Activated naive CD4-positive, alpha-beta T cell treated with anti-CD3 and anti-CD28 coated beads for 36 hours (primary cell): Measurements from ENCODE around the gene CCDC192. TPM values are rescaled to one million over a fixed set of nuclear protein-coding genes. Genes with fewer than 3 reads are reported as not detected.
"Not testable (repeated sequence)": the region's sequence is repeated elsewhere in the genome, so short reads cannot be mapped to it uniquely, and the experiment has no call there.

Source experiments
- CTCF ChIA-PET: fragments of 350-600 bp; sonication (Branson Sonifier 250); formaldehyde crosslinking; loops from one replicate; lab custom pipeline; 2021; ENCODE audit warnings: antibody characterized with exemption; lab: Charles Lee
- DNase-seq: peaks from one replicate; pipeline ENCODE4 v3.0.0-alpha.2; 2020
- H3K27ac Mint-ChIP-seq: one replicate; pipeline ENCODE4 v1.8.0; 2021; ENCODE audit warnings: mild to moderate bottlenecking, mixed read lengths
- H3K27me3 Mint-ChIP-seq: one replicate; pipeline ENCODE4 v1.8.0; 2021; ENCODE audit warnings: low read depth, mixed read lengths
- H3K36me3 Mint-ChIP-seq: one replicate; pipeline ENCODE4 v1.8.0; 2021; ENCODE audit warnings: low read depth, mixed read lengths
- H3K4me1 Mint-ChIP-seq: one replicate; pipeline ENCODE4 v1.8.0; 2021; ENCODE audit warnings: low read depth, mixed read lengths
- H3K4me3 Mint-ChIP-seq: one replicate; pipeline ENCODE4 v1.8.0; 2021; ENCODE audit warnings: mild to moderate bottlenecking, moderate library complexity, mixed read lengths
- H3K9me3 Mint-ChIP-seq: one replicate; pipeline ENCODE4 v1.8.0; 2021; ENCODE audit warnings: mixed read lengths
- intact Hi-C: fragments of 100-400 bp; cut with micrococcal nuclease; formaldehyde crosslinking; loops from one replicate; pipeline ENCODE4 v1.15.1; 2023
- total RNA-seq, 2 experiments: library from RNA; stranded (reverse); gene quantifications; one replicate each; pipeline ENCODE4 v1.2.3, GENCODE V29; 2021

Gene CCDC192
- total RNA-seq, 2 experiments from 2014 or later = not detected

DNA sequence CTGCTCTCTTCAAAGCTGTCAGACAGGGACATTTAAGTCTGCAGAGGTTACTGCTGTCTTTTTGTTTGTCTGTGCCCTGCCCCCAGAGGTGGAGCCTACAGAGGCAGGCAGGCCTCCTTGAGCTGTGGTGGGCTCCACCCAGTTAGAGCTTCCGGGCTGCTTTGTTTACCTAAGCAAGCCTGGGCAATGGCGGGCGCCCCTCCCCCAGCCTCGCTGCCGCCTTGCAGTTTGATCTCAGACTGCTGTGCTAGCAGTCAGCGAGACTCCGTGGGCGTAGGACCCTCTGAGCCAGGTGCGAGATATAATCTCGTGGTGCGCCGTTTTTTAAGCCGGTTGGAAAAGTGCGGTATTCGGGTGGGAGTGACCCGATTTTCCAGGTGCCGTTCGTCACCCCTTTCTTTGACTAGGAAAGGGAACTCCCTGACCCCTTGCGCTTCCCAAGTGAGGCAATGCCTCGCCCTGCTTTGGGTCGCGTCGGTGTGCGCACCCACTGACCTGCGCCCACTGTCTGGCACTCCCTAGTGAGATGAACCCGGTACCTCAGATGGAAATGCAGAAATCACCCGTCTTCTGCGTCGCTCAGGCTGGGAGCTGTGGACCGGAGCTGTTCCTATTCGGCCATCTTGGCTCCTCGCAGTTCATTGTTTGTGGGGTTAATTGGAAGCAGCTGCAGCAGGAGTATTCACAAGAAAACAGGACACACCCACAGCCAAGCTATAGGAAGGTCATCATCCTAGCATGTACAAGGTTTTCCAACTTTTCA lies 49.5 kb downstream of the CCDC192 start:
- DNase-seq, H3K36me3 Mint-ChIP-seq, intact Hi-C loops, H3K9me3 Mint-ChIP-seq, H3K4me3 Mint-ChIP-seq, H3K27ac Mint-ChIP-seq, H3K4me1 Mint-ChIP-seq, H3K27me3 Mint-ChIP-seq, CTCF ChIA-PET: not testable (repeated sequence)

DNA sequence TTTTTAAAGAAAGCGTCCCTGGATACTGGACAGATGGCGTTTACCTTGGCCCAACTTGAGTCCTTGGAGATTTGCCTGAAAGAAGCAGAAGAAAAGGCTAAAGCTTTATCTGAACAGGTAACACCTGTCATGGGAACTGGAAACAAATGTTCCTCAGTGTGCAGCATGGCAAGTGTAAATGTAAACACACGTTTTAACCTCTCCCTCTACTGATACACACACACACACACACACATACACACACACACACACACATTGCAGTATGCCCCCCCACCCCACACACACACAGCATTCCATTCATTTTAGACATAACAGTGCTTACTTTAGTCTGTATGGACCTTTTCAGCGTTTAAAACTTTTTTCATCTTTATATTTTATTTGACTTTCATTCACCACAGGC lies 51.1 kb downstream of the CCDC192 start:
- CTCF ChIA-PET = interaction anchor here (0.7 kb wide), 1 partner anchor 307 kb away, joined by 3 read pairs; no protein-coding TSS in a partner anchor
- Mint-ChIP-seq H3K9me3 (no peaks in the 10 kb centered on the region), H3K4me3 (no peak overlapping the region), H3K36me3 (no peaks in the 10 kb centered on the region), H3K4me1 (no peaks in the 10 kb centered on the region), H3K27ac (no peak overlapping the region), H3K27me3 (peaks cover 2% of the 10 kb centered on the region)
- DNase-seq = no peak
- intact Hi-C loops = no loop called here

DNA sequence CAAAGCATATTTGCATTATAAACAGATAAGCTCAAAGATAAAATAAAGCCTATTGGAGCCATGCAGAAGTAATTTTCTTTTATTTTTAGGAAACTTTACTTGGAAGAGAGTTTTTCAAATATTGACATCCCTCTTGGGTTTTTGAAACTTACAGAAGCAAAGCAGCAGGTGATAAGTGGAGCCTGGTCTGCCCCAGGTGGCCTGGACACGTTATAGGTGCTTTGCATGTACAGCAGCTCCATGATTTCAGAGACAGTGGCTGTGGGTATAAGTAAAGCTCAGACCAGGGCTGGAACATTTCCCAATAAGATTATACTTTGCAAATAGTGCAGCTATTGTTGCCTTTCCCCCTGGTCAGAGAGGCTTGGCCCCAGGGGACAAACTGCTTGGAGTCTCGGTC lies 51.5 kb downstream of the CCDC192 start:
- no peaks in the 10 kb centered on the region for H3K36me3 Mint-ChIP-seq
- no peak overlapping the region for H3K27ac Mint-ChIP-seq
- intact Hi-C loops = loop anchor here (5.0 kb wide), 2 partner anchors 123 to 328 kb away; partner anchors contain the start of gene SLC12A2
- H3K9me3 Mint-ChIP-seq = no peaks in the 10 kb centered on the region
- no peak overlapping the region for H3K4me3 Mint-ChIP-seq
- CTCF ChIA-PET = interaction anchor here (0.7 kb wide), 1 partner anchor 307 kb away, joined by 3 read pairs; no protein-coding TSS in a partner anchor
- H3K27me3 Mint-ChIP-seq = peaks cover 2% of the 10 kb centered on the region
- no peaks in the 10 kb centered on the region for H3K4me1 Mint-ChIP-seq
- DNase-seq = no peak

DNA sequence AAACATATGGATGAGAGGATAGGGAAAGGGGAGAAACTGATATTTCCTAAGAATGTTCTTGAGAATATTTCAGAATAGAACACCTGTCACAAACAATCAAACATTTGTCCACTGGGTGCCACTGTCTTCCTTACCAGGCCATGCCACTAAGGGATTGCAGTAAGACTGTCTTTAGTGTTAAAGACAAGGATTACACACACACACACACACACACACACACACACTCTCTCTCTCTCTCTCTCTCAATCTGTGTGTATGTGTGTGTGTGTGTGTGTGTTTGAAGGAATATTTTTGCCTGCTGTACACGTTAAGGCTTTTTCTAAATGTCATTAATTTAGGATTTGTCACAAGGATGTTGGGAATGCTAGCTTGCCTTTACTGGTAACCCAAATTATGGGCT lies 54.4 kb downstream of the CCDC192 start:
- Mint-ChIP-seq H3K36me3 (no peaks in the 10 kb centered on the region), H3K27ac (no peak overlapping the region), H3K9me3 (no peaks in the 10 kb centered on the region), H3K4me1 (no peaks in the 10 kb centered on the region), H3K4me3 (no peak overlapping the region), H3K27me3 (peaks cover 2% of the 10 kb centered on the region)
- peak; percentile 42 for DNase-seq
- intact Hi-C loops = loop anchor here (1.0 to 5.0 kb wide), 4 partner anchors 120 to 444 kb away; partner anchors contain the start of gene SLC12A2
- CTCF ChIA-PET = interaction anchor here (0.7 to 1.2 kb wide), 3 partner anchors 444 to 940 kb away, joined by 3 to 5 read pairs (median 3); no protein-coding TSS in a partner anchor

DNA sequence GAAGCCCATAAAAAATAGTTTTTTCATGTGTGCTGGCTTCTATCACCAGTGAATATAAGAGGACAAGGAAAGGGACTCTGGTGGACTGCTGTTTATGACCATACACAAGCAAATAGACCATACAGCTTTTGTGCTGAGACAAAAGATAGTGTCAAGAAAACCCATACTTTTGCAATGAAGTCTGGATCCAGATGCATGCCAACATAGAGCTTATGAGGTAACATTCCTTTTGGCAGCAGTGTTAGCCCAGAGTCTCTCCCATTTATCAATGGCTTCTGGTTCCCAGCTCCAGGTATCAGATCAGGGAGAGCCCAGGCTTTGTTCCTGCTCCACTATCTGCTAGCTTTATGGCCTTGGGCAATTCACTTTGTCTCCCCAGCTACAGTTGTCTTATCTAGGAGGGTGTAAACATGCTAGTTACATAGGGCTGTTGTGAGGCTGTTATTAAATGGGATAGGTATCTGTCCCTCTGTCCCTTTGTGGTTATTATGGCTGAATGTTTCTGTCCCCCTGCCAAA lies 55.6 kb downstream of the CCDC192 start:
- H3K9me3 Mint-ChIP-seq = no peaks in the 10 kb centered on the region
- no peak overlapping the region for H3K27ac Mint-ChIP-seq
- no peaks in the 10 kb centered on the region for H3K4me1 Mint-ChIP-seq
- H3K36me3 Mint-ChIP-seq = no peaks in the 10 kb centered on the region
- intact Hi-C loops = loop anchor here (5.0 kb wide), 2 partner anchors 118 to 323 kb away; partner anchors contain the start of gene SLC12A2
- no peak overlapping the region for H3K4me3 Mint-ChIP-seq
- DNase-seq = no peak
- peaks cover 3% of the 10 kb centered on the region for H3K27me3 Mint-ChIP-seq
- CTCF ChIA-PET = interaction anchor here (0.6 to 1.2 kb wide), 3 partner anchors 188 to 443 kb away, joined by 3 to 4 read pairs (median 3); no protein-coding TSS in a partner anchor

DNA sequence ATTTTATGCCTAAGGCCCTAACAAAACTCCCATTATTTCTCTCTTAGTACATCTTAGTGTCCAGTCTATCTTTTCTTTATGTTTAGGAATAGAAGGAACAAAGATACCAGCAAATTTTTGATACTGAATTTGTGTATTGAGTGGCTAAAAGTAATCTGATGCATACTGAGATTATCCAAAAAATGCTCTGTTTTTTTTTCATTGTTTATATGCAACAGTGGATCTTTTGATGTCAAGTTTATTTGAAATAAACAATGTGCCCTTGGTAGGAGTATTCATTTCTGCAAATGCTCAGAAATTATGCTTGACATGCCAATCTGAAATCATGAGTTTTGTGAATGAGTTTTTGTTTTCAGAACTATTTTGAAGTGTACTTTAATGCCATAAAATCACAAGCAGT lies 58.7 kb downstream of the CCDC192 start:
- Mint-ChIP-seq H3K27me3 (peaks cover 7% of the 10 kb centered on the region), H3K9me3 (no peaks in the 10 kb centered on the region), H3K27ac (no peak overlapping the region), H3K4me3 (no peak overlapping the region), H3K36me3 (no peaks in the 10 kb centered on the region), H3K4me1 (no peaks in the 10 kb centered on the region)
- no peak for DNase-seq
- CTCF ChIA-PET = no interaction called here
- intact Hi-C loops = no loop called here

DNA sequence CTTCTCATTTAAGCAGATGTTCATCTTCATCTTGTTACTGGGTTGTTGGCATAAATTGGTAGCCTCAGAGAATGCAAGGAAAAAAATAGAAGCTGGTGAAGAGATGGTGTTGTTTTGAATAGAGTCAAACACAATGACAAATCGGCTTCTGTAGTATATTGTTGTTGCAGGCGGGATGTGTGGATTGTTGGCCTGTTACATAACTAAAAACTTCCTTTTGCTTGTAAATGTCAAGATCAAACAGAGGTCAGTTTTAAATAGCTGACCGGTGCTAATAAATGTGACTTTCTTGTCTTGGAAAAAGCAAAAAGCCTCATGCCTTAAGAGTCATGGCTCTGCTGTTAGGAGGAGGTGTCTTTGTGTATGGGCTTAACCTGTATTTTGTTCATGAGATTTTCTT lies 59.2 kb downstream of the CCDC192 start:
- intact Hi-C loops = no loop called here

DNA sequence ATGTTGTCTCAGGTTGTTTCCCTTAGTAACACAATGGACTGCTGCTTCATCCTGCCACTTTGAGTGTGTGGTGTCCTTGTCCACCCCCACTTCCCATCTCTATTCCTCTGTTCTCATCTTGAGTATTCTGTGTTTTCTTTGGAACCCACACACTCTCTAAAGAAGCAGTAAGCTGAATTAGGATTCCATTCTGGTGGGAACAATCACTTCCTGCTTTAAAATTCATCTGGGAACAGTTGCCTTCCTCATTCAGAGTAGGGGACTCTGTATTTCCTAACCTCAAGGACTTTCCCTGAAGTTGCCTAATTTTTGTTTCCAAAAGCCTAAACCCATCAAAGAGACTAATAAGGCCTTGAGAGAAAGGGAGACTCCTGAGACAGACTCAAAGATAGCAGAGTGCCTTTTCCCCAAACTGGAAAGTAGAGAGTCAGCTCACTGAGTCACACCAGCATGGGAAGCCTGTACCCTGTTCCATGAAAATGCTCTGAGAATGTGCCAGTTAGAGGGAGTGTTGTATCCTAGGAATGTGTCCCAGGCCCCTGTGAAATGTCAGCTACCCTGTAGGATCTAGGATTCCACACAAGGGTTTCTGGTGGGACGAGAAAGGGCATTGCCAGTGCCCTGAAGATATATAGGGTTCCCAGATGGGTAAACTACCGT lies 63.6 kb downstream of the CCDC192 start:
- peaks cover 20% of the 10 kb centered on the region for H3K27me3 Mint-ChIP-seq
- no peak overlapping the region for H3K4me3 Mint-ChIP-seq
- H3K4me1 Mint-ChIP-seq = no peaks in the 10 kb centered on the region
- H3K9me3 Mint-ChIP-seq = no peaks in the 10 kb centered on the region
- DNase-seq = no peak
- CTCF ChIA-PET = no interaction called here
- no peak overlapping the region for H3K27ac Mint-ChIP-seq
- H3K36me3 Mint-ChIP-seq = no peaks in the 10 kb centered on the region
- intact Hi-C loops = no loop called here

More for the DNA sequence above, 59.2 kb downstream of the CCDC192 start:
- no peaks in the 10 kb centered on the region for H3K4me1 Mint-ChIP-seq
- no peaks in the 10 kb centered on the region for H3K36me3 Mint-ChIP-seq
- peaks cover 7% of the 10 kb centered on the region for H3K27me3 Mint-ChIP-seq
- DNase-seq = no peak
- no peak overlapping the region for H3K4me3 Mint-ChIP-seq
- H3K27ac Mint-ChIP-seq = no peak overlapping the region
- no peaks in the 10 kb centered on the region for H3K9me3 Mint-ChIP-seq
- CTCF ChIA-PET = interaction anchor here (0.6 kb wide), 1 partner anchor 954 kb away, joined by 3 read pairs; no protein-coding TSS in a partner anchor

DNA sequence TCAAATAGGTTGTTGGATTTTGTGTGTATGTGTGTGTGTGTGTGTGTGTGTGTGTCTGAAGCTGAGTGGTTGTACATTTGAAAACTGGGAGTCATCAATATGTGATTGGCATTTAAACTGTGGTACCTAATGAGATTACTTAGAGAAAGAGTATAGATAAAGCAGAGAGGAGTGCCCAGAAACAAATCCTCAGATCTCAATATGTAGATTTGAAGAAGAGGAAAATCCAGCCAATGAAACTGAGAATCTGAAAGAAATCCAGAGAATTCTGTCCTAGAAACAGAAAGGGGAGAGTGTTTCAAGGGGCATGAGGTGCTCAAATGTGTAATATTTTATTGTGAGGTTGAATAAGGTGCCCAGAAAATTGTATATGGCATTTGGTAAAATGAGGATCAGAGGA lies 66.2 kb downstream of the CCDC192 start:
- no peak overlapping the region for H3K27ac Mint-ChIP-seq
- peaks cover 17% of the 10 kb centered on the region for H3K27me3 Mint-ChIP-seq
- no peaks in the 10 kb centered on the region for H3K36me3 Mint-ChIP-seq
- no peak overlapping the region for H3K4me3 Mint-ChIP-seq
- H3K4me1 Mint-ChIP-seq = no peaks in the 10 kb centered on the region
- DNase-seq = no peak
- CTCF ChIA-PET = no interaction called here
- intact Hi-C loops = no loop called here
- H3K9me3 Mint-ChIP-seq = no peaks in the 10 kb centered on the region

DNA sequence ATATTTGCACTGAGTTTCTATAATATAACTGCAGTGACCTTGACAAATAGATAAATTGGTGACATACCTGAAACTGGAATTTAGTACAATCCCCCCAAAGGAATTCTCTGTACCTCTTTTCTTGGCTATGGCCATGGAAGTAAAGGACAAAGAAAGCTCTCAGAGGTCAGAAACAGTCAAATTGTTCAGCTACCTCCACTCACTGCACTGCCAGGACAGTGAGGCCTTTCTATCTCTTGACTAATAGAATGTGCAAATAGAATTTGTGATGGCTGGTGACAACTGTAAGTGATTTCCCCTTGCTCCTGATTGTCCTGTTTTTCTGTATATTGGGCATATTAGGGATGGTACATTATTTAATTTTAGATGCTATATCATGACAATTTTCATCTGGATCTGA lies 67.1 kb downstream of the CCDC192 start:
- Mint-ChIP-seq H3K27ac (no peak overlapping the region), H3K9me3 (no peaks in the 10 kb centered on the region), H3K27me3 (peaks cover 15% of the 10 kb centered on the region), H3K4me1 (no peaks in the 10 kb centered on the region), H3K4me3 (no peak overlapping the region), H3K36me3 (no peaks in the 10 kb centered on the region)
- intact Hi-C loops = no loop called here
- CTCF ChIA-PET = no interaction called here
- no peak for DNase-seq

DNA sequence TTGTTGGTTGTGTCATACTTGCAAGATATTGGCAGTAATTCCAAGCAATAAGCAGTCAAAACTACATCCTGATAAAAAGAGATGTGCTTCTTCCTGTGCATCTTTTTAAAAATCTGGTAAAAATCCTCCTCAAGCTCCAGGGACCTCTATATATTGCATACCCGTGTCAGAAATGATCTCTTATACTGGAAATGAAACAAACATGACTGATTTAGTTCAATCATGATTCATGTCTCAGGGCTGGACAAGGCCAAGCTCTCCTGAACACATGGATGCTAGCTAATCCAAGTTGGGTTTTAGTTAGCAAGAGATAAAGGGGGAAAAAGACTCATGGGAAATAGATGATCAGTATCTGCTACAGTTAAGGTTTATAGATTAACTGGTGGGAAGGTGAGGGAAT lies 69.3 kb downstream of the CCDC192 start:
- intact Hi-C loops = no loop called here
- H3K4me1 Mint-ChIP-seq = no peaks in the 10 kb centered on the region
- DNase-seq = no peak

DNA sequence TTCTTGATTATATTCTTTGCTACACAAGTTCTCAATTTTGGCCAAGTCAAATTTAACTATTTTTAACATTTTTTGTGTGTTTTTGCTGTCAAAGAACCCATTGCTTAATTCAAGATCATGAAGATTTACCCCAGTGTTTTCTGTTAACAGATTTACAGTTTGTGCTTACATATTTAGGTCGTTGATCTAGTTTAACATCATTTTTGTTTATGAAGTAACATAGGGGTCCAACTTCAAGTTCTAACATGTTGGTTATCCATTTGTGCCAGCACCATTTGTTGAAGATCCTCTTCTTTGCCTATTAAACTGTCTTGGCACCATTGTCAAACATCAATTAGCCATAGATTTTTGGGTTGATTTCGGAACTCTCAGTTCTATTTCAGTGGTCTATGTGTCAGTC lies 71.0 kb downstream of the CCDC192 start:
- no peak overlapping the region for H3K27ac Mint-ChIP-seq
- no peak overlapping the region for H3K4me3 Mint-ChIP-seq
- H3K4me1 Mint-ChIP-seq = no peaks in the 10 kb centered on the region
- peaks cover 7% of the 10 kb centered on the region for H3K9me3 Mint-ChIP-seq
- no peak for DNase-seq
- peaks cover 12% of the 10 kb centered on the region for H3K27me3 Mint-ChIP-seq
- CTCF ChIA-PET = no interaction called here
- no peaks in the 10 kb centered on the region for H3K36me3 Mint-ChIP-seq
- intact Hi-C loops = no loop called here

More for the DNA sequence above, 69.3 kb downstream of the CCDC192 start:
- Mint-ChIP-seq H3K4me3 (no peak overlapping the region), H3K27ac (no peak overlapping the region), H3K27me3 (peaks cover 13% of the 10 kb centered on the region), H3K36me3 (no peaks in the 10 kb centered on the region), H3K9me3 (peaks cover 6% of the 10 kb centered on the region)
- CTCF ChIA-PET = no interaction called here
